ENCODE measurements around the gene FSD1. TPM values are rescaled to one million over a fixed set of nuclear protein-coding genes. Genes with fewer than 3 reads are reported as not detected.

Gene FSD1
- total and polyA plus RNA-seq, 9 of the 15 experiments (the other 6 are each of a cell fraction or from before 2014, with no cell fraction given) = 0.11 to 1.9 (median 0.94) TPM; not detected in 1

DNA sequence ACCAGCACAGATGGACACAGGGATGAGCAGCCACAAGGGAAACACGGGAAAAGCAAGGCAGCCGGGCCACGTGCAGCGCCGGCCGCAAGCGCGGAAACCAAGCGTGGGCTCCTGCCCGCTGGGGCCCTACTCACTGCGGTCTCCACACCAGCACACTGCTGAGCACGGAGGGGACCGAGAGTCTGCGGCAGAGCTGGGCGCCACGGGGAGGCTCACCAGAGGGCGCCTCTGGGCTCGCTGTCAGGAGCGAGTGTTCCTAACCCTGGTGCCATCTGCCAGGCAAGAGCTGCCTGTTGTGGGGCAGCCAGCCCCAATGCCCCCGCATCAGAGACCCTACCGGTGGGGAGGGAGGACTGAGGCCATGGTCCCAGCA, 65.5 kb downstream of the FSD1 start (continued):
- no peak for TF ChIP-seq SMARCA4 (IDR thresholded peaks at IDR 0.05)
- TF ChIP-seq, protein P1, sequence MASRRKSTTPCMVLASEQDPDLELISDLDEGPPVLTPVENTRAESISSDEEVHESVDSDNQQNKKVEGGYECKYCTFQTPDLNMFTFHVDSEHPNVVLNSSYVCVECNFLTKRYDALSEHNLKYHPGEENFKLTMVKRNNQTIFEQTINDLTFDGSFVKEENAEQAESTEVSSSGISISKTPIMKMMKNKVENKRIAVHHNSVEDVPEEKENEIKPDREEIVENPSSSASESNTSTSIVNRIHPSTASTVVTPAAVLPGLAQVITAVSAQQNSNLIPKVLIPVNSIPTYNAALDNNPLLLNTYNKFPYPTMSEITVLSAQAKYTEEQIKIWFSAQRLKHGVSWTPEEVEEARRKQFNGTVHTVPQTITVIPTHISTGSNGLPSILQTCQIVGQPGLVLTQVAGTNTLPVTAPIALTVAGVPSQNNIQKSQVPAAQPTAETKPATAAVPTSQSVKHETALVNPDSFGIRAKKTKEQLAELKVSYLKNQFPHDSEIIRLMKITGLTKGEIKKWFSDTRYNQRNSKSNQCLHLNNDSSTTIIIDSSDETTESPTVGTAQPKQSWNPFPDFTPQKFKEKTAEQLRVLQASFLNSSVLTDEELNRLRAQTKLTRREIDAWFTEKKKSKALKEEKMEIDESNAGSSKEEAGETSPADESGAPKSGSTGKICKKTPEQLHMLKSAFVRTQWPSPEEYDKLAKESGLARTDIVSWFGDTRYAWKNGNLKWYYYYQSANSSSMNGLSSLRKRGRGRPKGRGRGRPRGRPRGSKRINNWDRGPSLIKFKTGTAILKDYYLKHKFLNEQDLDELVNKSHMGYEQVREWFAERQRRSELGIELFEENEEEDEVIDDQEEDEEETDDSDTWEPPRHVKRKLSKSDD (conservative IDR thresholded peaks at IDR 0.05; ENCODE audit: low read length) = no peak
- peak; percentile 97 for TF ChIP-seq ZBTB33 (CRISPR knock-in tag; IDR thresholded peaks at IDR 0.05)
- TF ChIP-seq ZFX (CRISPR knock-in tag; IDR thresholded peaks at IDR 0.05) = no peak
- TF ChIP-seq HDAC1 (IDR thresholded peaks at IDR 0.05) = no peak
- no peak for TF ChIP-seq ERF (CRISPR knock-in tag; IDR thresholded peaks at IDR 0.05)
- TF ChIP-seq, protein P2, sequence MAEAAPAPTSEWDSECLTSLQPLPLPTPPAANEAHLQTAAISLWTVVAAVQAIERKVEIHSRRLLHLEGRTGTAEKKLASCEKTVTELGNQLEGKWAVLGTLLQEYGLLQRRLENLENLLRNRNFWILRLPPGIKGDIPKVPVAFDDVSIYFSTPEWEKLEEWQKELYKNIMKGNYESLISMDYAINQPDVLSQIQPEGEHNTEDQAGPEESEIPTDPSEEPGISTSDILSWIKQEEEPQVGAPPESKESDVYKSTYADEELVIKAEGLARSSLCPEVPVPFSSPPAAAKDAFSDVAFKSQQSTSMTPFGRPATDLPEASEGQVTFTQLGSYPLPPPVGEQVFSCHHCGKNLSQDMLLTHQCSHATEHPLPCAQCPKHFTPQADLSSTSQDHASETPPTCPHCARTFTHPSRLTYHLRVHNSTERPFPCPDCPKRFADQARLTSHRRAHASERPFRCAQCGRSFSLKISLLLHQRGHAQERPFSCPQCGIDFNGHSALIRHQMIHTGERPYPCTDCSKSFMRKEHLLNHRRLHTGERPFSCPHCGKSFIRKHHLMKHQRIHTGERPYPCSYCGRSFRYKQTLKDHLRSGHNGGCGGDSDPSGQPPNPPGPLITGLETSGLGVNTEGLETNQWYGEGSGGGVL (CRISPR knock-in tag; IDR thresholded peaks at IDR 0.05) = no peak
- TF ChIP-seq, protein P3, sequence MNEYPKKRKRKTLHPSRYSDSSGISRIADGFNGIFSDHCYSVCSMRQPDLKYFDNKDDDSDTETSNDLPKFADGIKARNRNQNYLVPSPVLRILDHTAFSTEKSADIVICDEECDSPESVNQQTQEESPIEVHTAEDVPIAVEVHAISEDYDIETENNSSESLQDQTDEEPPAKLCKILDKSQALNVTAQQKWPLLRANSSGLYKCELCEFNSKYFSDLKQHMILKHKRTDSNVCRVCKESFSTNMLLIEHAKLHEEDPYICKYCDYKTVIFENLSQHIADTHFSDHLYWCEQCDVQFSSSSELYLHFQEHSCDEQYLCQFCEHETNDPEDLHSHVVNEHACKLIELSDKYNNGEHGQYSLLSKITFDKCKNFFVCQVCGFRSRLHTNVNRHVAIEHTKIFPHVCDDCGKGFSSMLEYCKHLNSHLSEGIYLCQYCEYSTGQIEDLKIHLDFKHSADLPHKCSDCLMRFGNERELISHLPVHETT (CRISPR knock-in tag; conservative IDR thresholded peaks at IDR 0.05 in 1 of 2, IDR thresholded peaks at IDR 0.05 in 1 of 2) = no peak
- peak; percentile 30; the same call in 1 of the 2 replicates for TF ChIP-seq RBFOX2 (IDR thresholded peaks at IDR 0.05; ENCODE audit: low read depth, low read length)
- no peak for TF ChIP-seq HNRNPL (IDR thresholded peaks at IDR 0.05; ENCODE audit: low read depth, low read length)
- TF ChIP-seq MAFF (IDR thresholded peaks at IDR 0.05; ENCODE audit: low read length) = no peak
- TF ChIP-seq IRF2 (CRISPR knock-in tag; IDR thresholded peaks at IDR 0.05) = no peak
- no peak for TF ChIP-seq MEIS2 (IDR thresholded peaks at IDR 0.05; ENCODE audit: partially characterized antibody)
- TF ChIP-seq ZNF77 (CRISPR knock-in tag; IDR thresholded peaks at IDR 0.05) = no peak
- no peak for TF ChIP-seq ZNF133 (CRISPR knock-in tag; IDR thresholded peaks at IDR 0.05)
- peak; percentile 20 for TF ChIP-seq RBM22 (IDR thresholded peaks at IDR 0.05; ENCODE audit: low read depth, low read length, poor library complexity, severe bottlenecking)
- no peak for TF ChIP-seq ZC3H11A (IDR thresholded peaks at IDR 0.05; ENCODE audit: low read depth, low read length)
- TF ChIP-seq KDM4B (IDR thresholded peaks at IDR 0.05; ENCODE audit: borderline replicate concordance in 2 of 2, low read depth in 1 of 2) = no peak
- no peak for TF ChIP-seq ZNF764 (CRISPR knock-in tag; IDR thresholded peaks at IDR 0.05; ENCODE audit: low read depth)
- no peak for TF ChIP-seq CAMTA2 (CRISPR knock-in tag; conservative IDR thresholded peaks at IDR 0.05)
